ENCODE measurements around the gene CD1B.

Gene CD1B

DNA sequence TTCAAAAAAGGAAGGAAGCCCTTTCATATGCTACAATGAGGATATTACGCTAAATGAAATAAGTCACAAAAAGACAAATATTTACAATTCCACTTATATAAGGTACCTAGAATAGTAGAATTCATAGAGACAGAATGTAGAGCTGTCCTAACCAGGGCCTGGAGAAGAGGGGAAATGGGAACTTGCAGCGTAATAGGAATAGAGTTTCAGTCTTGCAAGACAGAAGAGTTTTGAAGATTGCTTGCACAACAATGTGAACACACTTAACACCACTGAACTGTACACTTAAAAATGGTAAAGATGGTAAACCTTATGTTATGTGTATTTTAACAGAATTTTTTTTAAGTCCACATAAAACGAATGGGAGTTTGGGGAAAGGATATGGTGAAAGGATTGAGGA, 2.9 kb downstream of the CD1B start:
- H3K4me3 ChIP-seq (ENCODE audit: low read depth, low read length): no peak overlapping the region
- no peak for DNase-seq (ENCODE audit: low read depth)
- TF ChIP-seq, protein P1, sequence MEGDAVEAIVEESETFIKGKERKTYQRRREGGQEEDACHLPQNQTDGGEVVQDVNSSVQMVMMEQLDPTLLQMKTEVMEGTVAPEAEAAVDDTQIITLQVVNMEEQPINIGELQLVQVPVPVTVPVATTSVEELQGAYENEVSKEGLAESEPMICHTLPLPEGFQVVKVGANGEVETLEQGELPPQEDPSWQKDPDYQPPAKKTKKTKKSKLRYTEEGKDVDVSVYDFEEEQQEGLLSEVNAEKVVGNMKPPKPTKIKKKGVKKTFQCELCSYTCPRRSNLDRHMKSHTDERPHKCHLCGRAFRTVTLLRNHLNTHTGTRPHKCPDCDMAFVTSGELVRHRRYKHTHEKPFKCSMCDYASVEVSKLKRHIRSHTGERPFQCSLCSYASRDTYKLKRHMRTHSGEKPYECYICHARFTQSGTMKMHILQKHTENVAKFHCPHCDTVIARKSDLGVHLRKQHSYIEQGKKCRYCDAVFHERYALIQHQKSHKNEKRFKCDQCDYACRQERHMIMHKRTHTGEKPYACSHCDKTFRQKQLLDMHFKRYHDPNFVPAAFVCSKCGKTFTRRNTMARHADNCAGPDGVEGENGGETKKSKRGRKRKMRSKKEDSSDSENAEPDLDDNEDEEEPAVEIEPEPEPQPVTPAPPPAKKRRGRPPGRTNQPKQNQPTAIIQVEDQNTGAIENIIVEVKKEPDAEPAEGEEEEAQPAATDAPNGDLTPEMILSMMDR (IDR thresholded peaks at IDR 0.05; ENCODE audit: insufficient read depth, low read depth, low read length, missing control alignments): no peak

DNA sequence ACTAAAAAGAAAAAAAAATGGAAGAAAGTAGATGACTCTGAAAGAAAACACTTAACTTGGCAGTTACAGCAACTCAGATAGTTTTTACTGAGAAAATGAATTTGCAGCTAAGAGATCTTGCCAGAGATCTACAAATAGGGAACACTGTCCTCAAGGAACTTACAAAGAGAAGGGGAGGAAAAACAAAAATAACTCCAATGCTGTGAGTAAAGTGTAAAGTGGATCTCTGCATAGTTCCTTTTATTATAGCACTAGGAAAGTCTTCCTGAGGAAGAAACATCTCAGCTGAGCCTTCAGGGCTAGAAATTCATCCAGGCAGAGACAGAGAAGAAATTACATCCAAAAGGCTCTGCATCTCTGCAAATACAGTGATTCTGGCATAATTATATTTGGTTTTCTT, 3.9 kb downstream of the CD1B start:
- TF ChIP-seq, protein P1 (IDR thresholded peaks at IDR 0.05; ENCODE audit: insufficient read depth, low read depth, low read length, missing control alignments): no peak
- DNase-seq (ENCODE audit: low read depth): no peak
- H3K4me3 ChIP-seq (ENCODE audit: low read depth, low read length): no peak overlapping the region

DNA sequence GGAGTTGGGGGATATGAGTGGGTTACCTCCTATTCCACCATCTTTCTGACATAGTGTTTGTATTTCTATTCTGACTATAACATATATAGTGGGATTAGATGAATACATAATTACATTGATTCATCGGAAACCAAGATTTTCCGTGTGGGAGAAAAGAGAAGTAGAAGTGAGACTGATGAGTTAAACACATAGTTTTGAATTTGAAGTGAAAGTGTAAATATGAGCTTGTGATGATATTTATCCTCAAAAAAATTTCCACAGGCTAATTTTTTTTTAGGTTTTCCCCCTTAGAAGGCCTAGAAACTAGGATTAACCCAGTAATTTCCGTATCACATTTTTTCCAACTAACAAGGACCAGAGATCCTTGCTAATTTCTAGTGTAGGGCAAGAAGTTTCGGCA, 6.9 kb downstream of the CD1B start:
- H3K4me3 ChIP-seq (ENCODE audit: low read depth, low read length): no peak overlapping the region
- TF ChIP-seq, protein P1 (IDR thresholded peaks at IDR 0.05; ENCODE audit: insufficient read depth, low read depth, low read length, missing control alignments): no peak
- DNase-seq (ENCODE audit: low read depth): no peak

DNA sequence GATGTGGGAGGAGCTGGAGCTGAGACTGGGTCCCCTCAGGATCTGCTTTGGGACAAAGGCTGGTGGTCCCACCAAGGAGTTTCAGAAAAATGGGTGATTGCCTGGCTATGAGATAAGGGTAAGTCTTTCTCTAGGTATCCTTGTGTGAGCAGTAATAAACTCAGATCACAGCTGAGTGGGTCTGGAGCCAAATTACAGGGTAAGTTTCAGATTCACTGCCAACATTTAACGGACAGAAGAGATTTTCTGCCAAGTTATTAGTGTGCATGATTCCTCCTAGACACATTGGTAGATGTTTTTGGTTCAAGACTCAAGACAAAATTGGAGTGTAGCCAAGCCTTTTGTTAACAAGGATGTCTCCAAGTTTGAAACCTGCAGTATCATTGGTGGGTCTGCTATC, 7.5 kb downstream of the CD1B start:
- no peak overlapping the region for H3K4me3 ChIP-seq (ENCODE audit: low read depth, low read length)
- TF ChIP-seq, protein P1 (IDR thresholded peaks at IDR 0.05; ENCODE audit: insufficient read depth, low read depth, low read length, missing control alignments): no peak
- no peak for DNase-seq (ENCODE audit: low read depth)

DNA sequence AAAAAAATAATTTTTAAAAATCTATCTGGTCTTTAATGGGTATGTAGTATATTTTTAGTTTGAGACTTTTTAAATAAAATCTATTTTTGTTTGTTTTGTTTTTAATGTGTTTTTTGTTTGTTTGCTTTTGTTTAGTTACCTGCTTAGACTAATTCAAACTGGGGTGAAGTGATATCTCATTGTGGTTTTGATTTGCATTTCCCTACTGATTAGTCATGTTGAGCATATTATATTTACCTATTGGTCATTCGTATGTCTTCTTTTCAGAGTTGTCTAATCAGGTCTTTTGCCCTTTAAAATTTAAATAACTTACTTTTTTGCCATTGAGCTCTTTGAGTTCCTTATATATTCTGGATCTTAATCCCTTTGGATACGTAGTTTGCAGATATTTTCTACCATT, 20.3 kb downstream of the CD1B start:
- TF ChIP-seq, protein P1 (IDR thresholded peaks at IDR 0.05; ENCODE audit: insufficient read depth, low read depth, low read length, missing control alignments): no peak
- no peak for DNase-seq (ENCODE audit: low read depth)
- H3K4me3 ChIP-seq (ENCODE audit: low read depth, low read length): no peak overlapping the region

DNA sequence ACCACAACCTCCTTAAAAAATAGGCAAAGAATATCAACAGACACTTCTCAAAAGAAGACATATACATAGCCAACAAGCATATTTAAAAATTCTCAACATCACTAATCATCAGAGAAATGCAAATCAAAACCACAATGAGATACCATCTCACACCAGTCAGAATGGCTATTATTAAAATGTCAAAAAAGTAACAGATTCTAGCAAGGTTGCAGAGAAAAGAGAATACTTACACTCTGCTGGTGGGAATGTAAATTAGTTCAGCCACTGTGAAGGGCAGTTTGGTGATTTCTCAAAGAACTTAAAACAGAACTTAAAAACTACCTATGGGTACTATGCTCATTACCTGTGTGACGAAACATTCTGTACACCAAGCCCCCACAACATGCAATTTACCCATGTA, 20.7 kb downstream of the CD1B start:
- DNase-seq (ENCODE audit: low read depth): no peak
- H3K4me3 ChIP-seq (ENCODE audit: low read depth, low read length): no peak overlapping the region
- TF ChIP-seq, protein P1 (IDR thresholded peaks at IDR 0.05; ENCODE audit: insufficient read depth, low read depth, low read length, missing control alignments): no peak

DNA sequence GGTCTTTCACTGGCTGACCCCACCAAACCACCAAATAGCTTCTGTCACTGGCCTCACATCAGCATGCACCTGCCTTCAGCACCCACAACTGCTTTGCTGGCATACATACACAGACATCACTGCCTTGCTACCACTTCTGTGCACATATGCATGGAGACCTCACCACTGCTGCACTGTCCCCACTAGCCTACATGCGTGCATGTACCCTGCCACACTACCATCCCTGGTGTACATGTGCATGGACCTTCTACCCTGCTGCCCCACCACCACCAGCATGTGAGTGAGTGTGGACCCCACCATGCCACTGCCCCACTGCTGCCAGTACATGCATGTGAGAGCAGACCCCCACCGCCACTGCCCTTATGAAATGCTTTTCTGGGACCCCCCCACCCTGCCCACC, 35.5 kb downstream of the CD1B start:
- H3K4me3 ChIP-seq (ENCODE audit: low read depth, low read length): no peak overlapping the region
- TF ChIP-seq, protein P1 (IDR thresholded peaks at IDR 0.05; ENCODE audit: insufficient read depth, low read depth, low read length, missing control alignments): no peak
- DNase-seq (ENCODE audit: low read depth): no peak
